Panc1 (cell line): ENCODE data around the gene DEPDC5.

Experiments used
- POLR2AphosphoS5 ChIP-seq: IDR thresholded peaks from 2 replicates; pipeline ENCODE4 v1.6.1; 2012; ENCODE audit warnings: mild to moderate bottlenecking, low read depth, low read length, moderate library complexity
- TF ChIP-seq, protein P1 (sequence below): fragments of 450-650 bp; IDR thresholded peaks from 2 replicates; pipeline ENCODE4 v1.5.1; 2017; ENCODE audit warnings: mild to moderate bottlenecking

DNA sequence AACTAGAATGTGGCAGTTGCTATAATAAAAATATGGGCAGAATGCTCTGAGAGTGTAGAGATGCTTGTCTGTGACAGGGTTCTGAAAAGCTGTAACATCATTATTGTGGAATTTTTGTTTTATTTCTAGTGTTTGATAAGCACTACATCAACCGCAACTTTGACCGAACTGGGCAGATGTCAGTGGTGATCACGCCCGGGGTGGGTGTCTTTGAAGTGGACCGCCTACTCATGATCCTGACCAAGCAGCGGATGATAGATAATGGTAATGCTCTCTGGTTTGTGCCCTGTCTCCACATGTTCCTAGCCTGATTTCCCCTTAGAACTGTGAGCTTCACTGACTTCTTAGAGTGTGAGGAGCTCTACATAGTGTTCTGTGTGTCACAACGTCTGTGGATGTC is 48.8 kb downstream of the DEPDC5 start:
- TF ChIP-seq, protein P1, sequence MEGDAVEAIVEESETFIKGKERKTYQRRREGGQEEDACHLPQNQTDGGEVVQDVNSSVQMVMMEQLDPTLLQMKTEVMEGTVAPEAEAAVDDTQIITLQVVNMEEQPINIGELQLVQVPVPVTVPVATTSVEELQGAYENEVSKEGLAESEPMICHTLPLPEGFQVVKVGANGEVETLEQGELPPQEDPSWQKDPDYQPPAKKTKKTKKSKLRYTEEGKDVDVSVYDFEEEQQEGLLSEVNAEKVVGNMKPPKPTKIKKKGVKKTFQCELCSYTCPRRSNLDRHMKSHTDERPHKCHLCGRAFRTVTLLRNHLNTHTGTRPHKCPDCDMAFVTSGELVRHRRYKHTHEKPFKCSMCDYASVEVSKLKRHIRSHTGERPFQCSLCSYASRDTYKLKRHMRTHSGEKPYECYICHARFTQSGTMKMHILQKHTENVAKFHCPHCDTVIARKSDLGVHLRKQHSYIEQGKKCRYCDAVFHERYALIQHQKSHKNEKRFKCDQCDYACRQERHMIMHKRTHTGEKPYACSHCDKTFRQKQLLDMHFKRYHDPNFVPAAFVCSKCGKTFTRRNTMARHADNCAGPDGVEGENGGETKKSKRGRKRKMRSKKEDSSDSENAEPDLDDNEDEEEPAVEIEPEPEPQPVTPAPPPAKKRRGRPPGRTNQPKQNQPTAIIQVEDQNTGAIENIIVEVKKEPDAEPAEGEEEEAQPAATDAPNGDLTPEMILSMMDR: no peak
- no peak for TF ChIP-seq POLR2AphosphoS5
